Measurements from ENCODE around the gene PRDX6.

Gene PRDX6

DNA sequence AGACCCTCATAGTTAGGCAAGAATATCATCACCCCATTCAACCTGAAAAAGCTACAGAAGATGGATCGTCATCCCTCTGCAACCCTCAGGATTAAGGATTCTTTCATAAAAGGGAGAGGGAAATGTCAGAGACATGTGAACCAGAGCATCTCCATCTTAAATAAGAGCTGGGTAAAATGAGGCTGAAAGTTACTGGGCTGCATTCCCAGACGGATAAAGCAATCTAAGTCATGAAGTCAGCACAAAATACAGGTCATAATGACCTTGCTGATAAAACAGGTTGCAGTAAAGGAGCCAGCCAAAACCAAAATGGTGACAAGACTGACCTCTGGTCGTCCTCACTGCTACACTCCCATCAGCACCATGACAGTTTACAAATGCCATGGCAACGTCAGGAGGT is 22.6 kb downstream of the PRDX6 start:
- TF ChIP-seq CTCF (IDR thresholded peaks at IDR 0.05; ENCODE audit: borderline replicate concordance, insufficient read depth, low read depth, low read length), result no peak
- H3K4me3 ChIP-seq (ENCODE audit: low read depth, low read length), result no peak overlapping the region

DNA sequence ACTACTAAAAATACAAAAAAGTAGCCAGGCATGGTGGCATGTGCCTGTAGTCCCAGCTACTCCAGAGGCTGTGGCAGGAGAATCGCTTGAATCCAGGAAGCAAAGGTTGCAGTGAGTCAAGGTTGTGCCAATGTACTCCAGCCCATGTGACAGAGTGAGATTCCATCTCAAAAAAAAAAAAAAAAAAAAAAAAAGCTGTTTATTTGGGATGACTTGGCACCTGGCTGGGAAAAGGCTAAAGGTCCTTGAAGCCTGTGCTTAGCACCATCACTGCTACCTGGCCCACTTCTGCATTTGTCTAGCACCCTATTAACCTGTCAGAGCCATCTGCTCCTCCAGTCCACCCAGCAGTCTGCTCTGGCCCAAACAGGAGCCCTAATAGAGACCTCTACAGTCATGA is 25.0 kb downstream of the PRDX6 start:
- H3K4me3 ChIP-seq (ENCODE audit: low read depth, low read length), result no peak overlapping the region
- TF ChIP-seq CTCF (IDR thresholded peaks at IDR 0.05; ENCODE audit: borderline replicate concordance, insufficient read depth, low read depth, low read length), result no peak

DNA sequence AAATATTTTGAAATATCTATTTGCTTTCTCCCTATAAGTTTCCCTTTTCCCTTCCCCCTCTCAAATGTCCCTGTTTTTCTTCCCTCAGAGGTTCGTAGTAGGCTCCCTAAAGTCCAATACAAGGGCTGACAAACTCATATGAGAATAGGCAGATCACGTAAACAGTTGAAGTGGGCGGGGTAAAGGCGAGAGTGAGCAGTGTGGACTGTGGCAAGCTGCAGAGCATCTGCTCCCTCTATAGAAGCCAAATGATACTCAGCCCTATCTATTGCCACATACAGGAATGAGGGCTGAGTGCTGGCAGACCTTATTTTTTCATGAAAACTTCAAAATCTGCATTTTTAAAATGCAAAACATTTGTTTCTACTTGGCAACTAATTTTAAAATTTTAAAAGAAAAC is 26.3 kb downstream of the PRDX6 start:
- TF ChIP-seq CTCF (IDR thresholded peaks at IDR 0.05; ENCODE audit: borderline replicate concordance, insufficient read depth, low read depth, low read length), result no peak
- no peak overlapping the region for H3K4me3 ChIP-seq (ENCODE audit: low read depth, low read length)

GRCh38 chr1:173504268-173504667 is 27.1 kb downstream of the PRDX6 start:
- H3K4me3 ChIP-seq (ENCODE audit: low read depth, low read length), result no peak overlapping the region
- TF ChIP-seq CTCF (IDR thresholded peaks at IDR 0.05; ENCODE audit: borderline replicate concordance, insufficient read depth, low read depth, low read length), result no peak

DNA sequence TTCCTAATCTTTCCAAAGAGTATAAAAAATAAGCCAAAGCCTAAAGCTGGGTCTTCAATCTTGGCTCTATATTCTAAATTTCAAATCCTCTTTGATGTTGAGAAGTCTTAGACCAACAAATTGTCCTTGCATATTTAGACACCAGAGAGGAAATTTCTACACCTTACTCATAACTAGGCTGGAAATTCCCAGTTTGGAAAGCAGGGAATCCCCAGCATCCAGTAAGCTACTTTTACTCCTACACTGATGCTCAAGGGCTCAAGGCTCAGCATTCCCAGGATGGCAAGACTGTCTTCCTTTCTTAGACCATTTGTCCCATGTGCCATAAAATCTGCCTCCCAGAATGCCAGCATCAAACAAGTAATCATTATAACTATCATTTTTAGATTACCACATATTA is 28.3 kb downstream of the PRDX6 start:
- no peak for TF ChIP-seq CTCF (IDR thresholded peaks at IDR 0.05; ENCODE audit: borderline replicate concordance, insufficient read depth, low read depth, low read length)
- no peak overlapping the region for H3K4me3 ChIP-seq (ENCODE audit: low read depth, low read length)

DNA sequence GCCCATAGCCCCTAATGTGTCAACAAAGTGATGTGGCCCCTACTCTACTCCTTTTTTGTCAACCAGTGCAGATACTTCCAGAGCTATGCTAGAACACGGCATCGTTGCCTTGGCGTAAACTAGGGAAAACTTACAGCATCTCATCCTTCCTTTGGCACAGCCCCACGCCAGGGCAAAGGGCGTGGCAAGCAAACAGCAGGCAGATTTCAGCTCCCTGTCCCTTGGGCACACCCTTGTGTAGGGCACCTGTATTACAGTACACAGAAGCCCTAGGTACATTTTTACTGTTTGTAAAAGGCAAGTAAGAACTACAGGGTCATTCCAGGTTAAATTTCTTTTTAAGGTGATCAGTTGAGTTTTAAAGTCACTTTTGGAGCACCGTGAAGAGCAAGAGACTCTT is 29.3 kb downstream of the PRDX6 start:
- no peak overlapping the region for H3K4me3 ChIP-seq (ENCODE audit: low read depth, low read length)
- TF ChIP-seq CTCF (IDR thresholded peaks at IDR 0.05; ENCODE audit: borderline replicate concordance, insufficient read depth, low read depth, low read length), result 0 out of 2 replicates have a peak, but pooled peaks have one; percentile 33

GRCh38 chr1:173507205-173507846 is 30.2 kb downstream of the PRDX6 start:
- H3K4me3 ChIP-seq (ENCODE audit: low read depth, low read length), result no peak overlapping the region
- no peak for TF ChIP-seq CTCF (IDR thresholded peaks at IDR 0.05; ENCODE audit: borderline replicate concordance, insufficient read depth, low read depth, low read length)
